ENCODE measurements around the gene MYLK.

Gene MYLK

DNA sequence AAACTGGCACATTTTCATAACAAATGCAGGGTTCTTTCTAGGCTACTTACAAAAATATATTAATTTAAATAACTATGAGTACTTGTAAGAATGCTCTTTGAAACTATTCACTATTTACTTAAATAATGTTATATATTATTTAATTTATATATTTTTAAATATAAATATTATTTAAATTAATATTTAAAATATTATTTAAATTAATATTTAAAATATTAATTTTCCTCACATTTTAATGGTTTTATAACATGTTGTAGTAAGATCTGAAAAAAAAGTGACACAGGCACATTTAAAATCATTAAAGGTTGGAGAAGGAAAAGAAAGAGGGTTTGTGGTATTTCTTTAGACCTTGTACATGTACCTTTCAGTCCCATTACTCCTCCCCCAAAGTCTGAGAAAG is 42.3 kb upstream of the MYLK start:
- no peaks in the 10 kb centered on the region for H3K4me1 ChIP-seq (ENCODE audit: insufficient read depth, low read length, poor library complexity, severe bottlenecking)
- H3K4me2 ChIP-seq (ENCODE audit: low read depth, low read length, poor library complexity, severe bottlenecking) = no peak overlapping the region

GRCh38 chr3:123920868-123921267 is 36.7 kb upstream of the MYLK start:
- Histone ChIP-seq H3K27me3 (ENCODE audit: insufficient read depth, low read length, poor library complexity, severe bottlenecking) (no peaks in the 10 kb centered on the region), H2AFZ (ENCODE audit: low read length) (no peak overlapping the region), H4K20me1 (ENCODE audit: insufficient read depth, low read length, poor library complexity, severe bottlenecking) (no peaks in the 10 kb centered on the region), H3K4me2 (ENCODE audit: low read depth, low read length, poor library complexity, severe bottlenecking) (no peak overlapping the region), H3F3A (ENCODE audit: low read depth) (peaks cover 4% of the 10 kb centered on the region; the same call in 1 of the 2 replicates), H3K79me2 (ENCODE audit: insufficient read depth, low read length) (no peaks in the 10 kb centered on the region), H3K36me3 (ENCODE audit: insufficient read depth, low read length) (peaks cover 39% of the 10 kb centered on the region), H3K4me1 (ENCODE audit: insufficient read depth, low read length, poor library complexity, severe bottlenecking) (no peaks in the 10 kb centered on the region), H3K9me2 (replicated peaks; ENCODE audit: low read depth, low read length) (no peaks in the 10 kb centered on the region), H3K4me3 (ENCODE audit: low read length, poor library complexity, severe bottlenecking) (no peak overlapping the region), H3K9ac (ENCODE audit: low read depth, low read length, poor library complexity, severe bottlenecking) (no peak overlapping the region), H3K9me3 (ENCODE audit: insufficient read depth, low read depth, low read length) (peaks cover 30% of the 10 kb centered on the region)
- TF ChIP-seq CTCF (conservative IDR thresholded peaks at IDR 0.05; ENCODE audit: low read length) (no peak), EZH2phosphoT487 (IDR thresholded peaks at IDR 0.05; ENCODE audit: borderline replicate concordance) (no peak)

More for the DNA sequence above, 42.3 kb upstream of the MYLK start:
- no peaks in the 10 kb centered on the region for H3K9me2 ChIP-seq (replicated peaks; ENCODE audit: low read depth, low read length)
- no peak overlapping the region for H2AFZ ChIP-seq (ENCODE audit: low read length)
- no peaks in the 10 kb centered on the region for H3K79me2 ChIP-seq (ENCODE audit: insufficient read depth, low read length)
- peaks cover 51% of the 10 kb centered on the region for H3K36me3 ChIP-seq (ENCODE audit: insufficient read depth, low read length)
- peaks cover 12% of the 10 kb centered on the region for H3K9me3 ChIP-seq (ENCODE audit: insufficient read depth, low read depth, low read length)
- no peaks in the 10 kb centered on the region for H3F3A ChIP-seq (ENCODE audit: low read depth)
- no peaks in the 10 kb centered on the region for H4K20me1 ChIP-seq (ENCODE audit: insufficient read depth, low read length, poor library complexity, severe bottlenecking)
- TF ChIP-seq EZH2phosphoT487 (IDR thresholded peaks at IDR 0.05; ENCODE audit: borderline replicate concordance) (no peak), CTCF (conservative IDR thresholded peaks at IDR 0.05; ENCODE audit: low read length) (no peak)
- no peaks in the 10 kb centered on the region for H3K27me3 ChIP-seq (ENCODE audit: insufficient read depth, low read length, poor library complexity, severe bottlenecking)
- no peak overlapping the region for H3K9ac ChIP-seq (ENCODE audit: low read depth, low read length, poor library complexity, severe bottlenecking)
- H3K4me3 ChIP-seq (ENCODE audit: low read length, poor library complexity, severe bottlenecking) = no peak overlapping the region

DNA sequence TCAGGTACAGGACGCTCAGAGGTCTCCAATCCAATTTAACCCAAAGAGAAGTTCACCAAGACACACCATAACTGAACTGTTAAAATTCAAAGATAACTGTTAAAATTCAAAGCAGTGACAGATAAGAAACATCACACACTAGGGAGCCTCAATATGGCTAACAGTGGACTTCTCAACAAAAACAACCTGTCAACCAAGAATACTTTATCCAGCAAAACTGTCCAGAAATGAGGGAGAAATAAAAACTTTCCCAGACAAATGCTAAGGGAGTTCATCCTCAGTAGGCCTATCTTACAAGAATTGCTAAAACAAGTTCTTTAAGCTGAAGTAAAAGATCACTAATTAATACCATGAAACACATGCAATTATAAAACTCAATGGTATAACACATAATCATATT is 36.3 kb upstream of the MYLK start:
- H2AFZ ChIP-seq (ENCODE audit: low read length) = no peak overlapping the region
- H3K36me3 ChIP-seq (ENCODE audit: insufficient read depth, low read length) = peaks cover 34% of the 10 kb centered on the region
- TF ChIP-seq CTCF (conservative IDR thresholded peaks at IDR 0.05; ENCODE audit: low read length) = no peak
- TF ChIP-seq EZH2phosphoT487 (IDR thresholded peaks at IDR 0.05; ENCODE audit: borderline replicate concordance) = no peak
- no peaks in the 10 kb centered on the region for H3K79me2 ChIP-seq (ENCODE audit: insufficient read depth, low read length)
- H3K9me2 ChIP-seq (replicated peaks; ENCODE audit: low read depth, low read length) = no peaks in the 10 kb centered on the region
- no peak overlapping the region for H3K9ac ChIP-seq (ENCODE audit: low read depth, low read length, poor library complexity, severe bottlenecking)
- no peaks in the 10 kb centered on the region for H4K20me1 ChIP-seq (ENCODE audit: insufficient read depth, low read length, poor library complexity, severe bottlenecking)
- H3K4me3 ChIP-seq (ENCODE audit: low read length, poor library complexity, severe bottlenecking) = no peak overlapping the region
- H3K4me1 ChIP-seq (ENCODE audit: insufficient read depth, low read length, poor library complexity, severe bottlenecking) = no peaks in the 10 kb centered on the region
- H3K9me3 ChIP-seq (ENCODE audit: insufficient read depth, low read depth, low read length) = peaks cover 30% of the 10 kb centered on the region
- H3K27me3 ChIP-seq (ENCODE audit: insufficient read depth, low read length, poor library complexity, severe bottlenecking) = no peaks in the 10 kb centered on the region
- H3F3A ChIP-seq (ENCODE audit: low read depth) = peaks cover 4% of the 10 kb centered on the region; the same call in 1 of the 2 replicates
- no peak overlapping the region for H3K4me2 ChIP-seq (ENCODE audit: low read depth, low read length, poor library complexity, severe bottlenecking)

Data from Loucy (cell line).